Mucosa of stomach (tissue), 1 donor: Measurements from ENCODE around the gene AZU1.

Experiments used
- H3K27me3 ChIP-seq: one replicate; pipeline ENCODE4 v1.7.0; 2013; ENCODE audit warnings: mild to moderate bottlenecking, low read length; ENCODE audit not compliant: control insufficient read depth, insufficient read depth
- H3K36me3 ChIP-seq: one replicate; pipeline ENCODE4 v1.7.0; 2013; ENCODE audit warnings: low read length; ENCODE audit not compliant: control insufficient read depth, insufficient read depth
- H3K4me1 ChIP-seq: one replicate; pipeline ENCODE4 v1.7.0; 2013; ENCODE audit warnings: mild to moderate bottlenecking, low read length; ENCODE audit not compliant: control insufficient read depth, insufficient read depth
- H3K4me3 ChIP-seq: one replicate; pipeline ENCODE4 v1.7.0; 2013; ENCODE audit warnings: low read length
- H3K9ac ChIP-seq: one replicate; pipeline ENCODE4 v1.7.0; 2013; ENCODE audit warnings: mild to moderate bottlenecking, low read length, moderate library complexity
- H3K9me3 ChIP-seq: one replicate; pipeline ENCODE4 v1.7.0; 2013; ENCODE audit warnings: mild to moderate bottlenecking, low read length, moderate library complexity; ENCODE audit not compliant: control insufficient read depth
- donor health status: Pancreatic carcinoma.

Gene AZU1

GRCh38 chr19:879711-880438 lies 52.2 kb downstream of the AZU1 start:
- Histone ChIP-seq H3K27me3 (no peaks in the 10 kb centered on the region), H3K36me3 (peaks cover 21% of the 10 kb centered on the region), H3K4me3 (no peak overlapping the region), H3K9ac (no peak overlapping the region), H3K9me3 (no peaks in the 10 kb centered on the region), H3K4me1 (no peaks in the 10 kb centered on the region)
